Body of pancreas (tissue), 4 donors: ENCODE data around the gene GRM6.

Experiments used
- CTCF ChIP-seq, 7 experiments: fragments of 450-650 bp in 4 of 7; fragments of 200-600 bp in 3 of 7; sonication (generic) in 3 of 7; IDR thresholded peaks; one replicate each; pipeline ENCODE4 v1.5.1; 2016 to 2019; ENCODE audit warnings: antibody characterized with exemption in 7 of 7
- POLR2A ChIP-seq, 3 donors: fragments of 450-650 bp; IDR thresholded peaks; one replicate each; pipeline ENCODE4 v1.6.1; 2016; ENCODE audit warnings: antibody characterized with exemption in 3 of 3, mild to moderate bottlenecking in 2 of 3

- no peak for TF ChIP-seq POLR2A (IDR thresholded peaks at IDR 0.05)
- no peak for TF ChIP-seq CTCF (IDR thresholded peaks at IDR 0.05)
Measured at GRCh38 chr5:178941361-178941760, 53.8 kb downstream of the GRM6 start.
